ENCODE results near the gene CHST4.

The CHST4 gene

GRCh38 chr16:71489122-71489521 is 37.1 kb upstream of the CHST4 start, which contains the start of gene ZNF19:
Gene ZNF19 (minus strand): TSS chr16:71489324. CDS start chr16:71482114, 7,210 bp downstream.
- no peak within 1 kb of the TSS for H3K4me3 ChIP-seq (ENCODE audit: low read depth, low read length)
- in situ Hi-C loops (cut with HindIII; ENCODE audit: low sequenced_read_pairs), result no loop called here
- TF ChIP-seq CTCF (IDR thresholded peaks at IDR 0.05; ENCODE audit: low read depth, low read length), result no peak
- no peak for DNase-seq (ENCODE audit: low read depth, low spot score)

- in situ Hi-C loops (cut with HindIII; ENCODE audit: low sequenced_read_pairs), result no loop called here
- TF ChIP-seq CTCF (IDR thresholded peaks at IDR 0.05; ENCODE audit: low read depth, low read length), result no peak
- no peak overlapping the region for H3K4me3 ChIP-seq (ENCODE audit: low read depth, low read length)
- DNase-seq (ENCODE audit: low read depth, low spot score), result no peak
Observed at GRCh38 chr16:71490361-71490760, 35.9 kb upstream of the CHST4 start.

GRCh38 chr16:71491054-71491453 is 35.2 kb upstream of the CHST4 start:
- no peak overlapping the region for H3K4me3 ChIP-seq (ENCODE audit: low read depth, low read length)
- no peak for TF ChIP-seq CTCF (IDR thresholded peaks at IDR 0.05; ENCODE audit: low read depth, low read length)
- in situ Hi-C loops (cut with HindIII; ENCODE audit: low sequenced_read_pairs), result no loop called here
- no peak for DNase-seq (ENCODE audit: low read depth, low spot score)

GRCh38 chr16:71492786-71493185 is 33.4 kb upstream of the CHST4 start:
- TF ChIP-seq CTCF (IDR thresholded peaks at IDR 0.05; ENCODE audit: low read depth, low read length), result no peak
- H3K4me3 ChIP-seq (ENCODE audit: low read depth, low read length), result no peak overlapping the region
- no peak for DNase-seq (ENCODE audit: low read depth, low spot score)
- in situ Hi-C loops (cut with HindIII; ENCODE audit: low sequenced_read_pairs), result no loop called here

- H3K4me3 ChIP-seq (ENCODE audit: low read depth, low read length), result no peak overlapping the region
- no peak for DNase-seq (ENCODE audit: low read depth, low spot score)
- in situ Hi-C loops (cut with HindIII; ENCODE audit: low sequenced_read_pairs), result no loop called here
- TF ChIP-seq CTCF (IDR thresholded peaks at IDR 0.05; ENCODE audit: low read depth, low read length), result no peak
Observed at GRCh38 chr16:71493213-71493612, 33.0 kb upstream of the CHST4 start.

GRCh38 chr16:71498031-71498430 is 28.2 kb upstream of the CHST4 start:
- in situ Hi-C loops (cut with HindIII; ENCODE audit: low sequenced_read_pairs), result no loop called here
- no peak overlapping the region for H3K4me3 ChIP-seq (ENCODE audit: low read depth, low read length)
- no peak for TF ChIP-seq CTCF (IDR thresholded peaks at IDR 0.05; ENCODE audit: low read depth, low read length)
- DNase-seq (ENCODE audit: low read depth, low spot score), result no peak

Data from astrocyte of the spinal cord (primary cell).